Activated gamma-delta T cell treated with anti-CD3 and anti-CD28 coated beads, Interleukin-2, amount 50 U/mL, for 16 hours (primary cell): Measurements from ENCODE around the gene COL1A2.
A peak's percentile ranks its signal among the peaks of the same experiment; 100 is the strongest.

ENCODE experiments used
- DNase-seq: peaks from one replicate; pipeline ENCODE4 v3.0.0-alpha.2; 2020; ENCODE audit warnings: low read depth

The COL1A2 gene

GRCh38 chr7:94436018-94436604 is 41.4 kb downstream of the COL1A2 start:
- peak; percentile 25 for DNase-seq

GRCh38 chr7:94436700-94437099 is 42.0 kb downstream of the COL1A2 start:
- no peak for DNase-seq

- DNase-seq = no peak
Observed at GRCh38 chr7:94439893-94440381, 45.2 kb downstream of the COL1A2 start.

- DNase-seq = no peak
Observed at GRCh38 chr7:94440451-94441039, 45.9 kb downstream of the COL1A2 start.

GRCh38 chr7:94441138-94441537 is 46.4 kb downstream of the COL1A2 start:
- DNase-seq = no peak

GRCh38 chr7:94442639-94443038 is 47.9 kb downstream of the COL1A2 start:
- DNase-seq = no peak

- DNase-seq = no peak
Observed at GRCh38 chr7:94444813-94445212, 50.1 kb downstream of the COL1A2 start.

- no peak for DNase-seq
Observed at GRCh38 chr7:94445696-94446194, 51.0 kb downstream of the COL1A2 start.

- DNase-seq = no peak
Observed at GRCh38 chr7:94446308-94446707, 51.6 kb downstream of the COL1A2 start.

- no peak for DNase-seq
Observed at GRCh38 chr7:94449151-94449725, 54.5 kb downstream of the COL1A2 start.

GRCh38 chr7:94450044-94450697 is 55.5 kb downstream of the COL1A2 start:
- DNase-seq = no peak

GRCh38 chr7:94451187-94451586 is 56.5 kb downstream of the COL1A2 start:
- DNase-seq = no peak

- DNase-seq = no peak
Observed at GRCh38 chr7:94452239-94452638, 57.5 kb downstream of the COL1A2 start.

GRCh38 chr7:94453898-94454297 is 59.2 kb downstream of the COL1A2 start:
- DNase-seq = no peak

GRCh38 chr7:94458041-94458440 is 63.3 kb downstream of the COL1A2 start:
- no peak for DNase-seq

- no peak for DNase-seq
Observed at GRCh38 chr7:94466516-94466915, 71.8 kb downstream of the COL1A2 start.

GRCh38 chr7:94471604-94472003 is 76.9 kb downstream of the COL1A2 start:
- DNase-seq = no peak

GRCh38 chr7:94472608-94473007 is 77.9 kb downstream of the COL1A2 start:
- DNase-seq = no peak

GRCh38 chr7:94476251-94476840 is 81.7 kb downstream of the COL1A2 start:
- DNase-seq = no peak

GRCh38 chr7:94477878-94478277 is 83.2 kb downstream of the COL1A2 start:
- no peak for DNase-seq

- DNase-seq = no peak
Observed at GRCh38 chr7:94478648-94479214, 84.0 kb downstream of the COL1A2 start.
